ENCODE results near the gene ZNF212. TPM values are rescaled to one million over a fixed set of nuclear protein-coding genes. Genes with fewer than 3 reads are reported as not detected.

The ZNF212 gene
- total RNA-seq: 3.0 and 5.4 TPM in 2 replicates

DNA sequence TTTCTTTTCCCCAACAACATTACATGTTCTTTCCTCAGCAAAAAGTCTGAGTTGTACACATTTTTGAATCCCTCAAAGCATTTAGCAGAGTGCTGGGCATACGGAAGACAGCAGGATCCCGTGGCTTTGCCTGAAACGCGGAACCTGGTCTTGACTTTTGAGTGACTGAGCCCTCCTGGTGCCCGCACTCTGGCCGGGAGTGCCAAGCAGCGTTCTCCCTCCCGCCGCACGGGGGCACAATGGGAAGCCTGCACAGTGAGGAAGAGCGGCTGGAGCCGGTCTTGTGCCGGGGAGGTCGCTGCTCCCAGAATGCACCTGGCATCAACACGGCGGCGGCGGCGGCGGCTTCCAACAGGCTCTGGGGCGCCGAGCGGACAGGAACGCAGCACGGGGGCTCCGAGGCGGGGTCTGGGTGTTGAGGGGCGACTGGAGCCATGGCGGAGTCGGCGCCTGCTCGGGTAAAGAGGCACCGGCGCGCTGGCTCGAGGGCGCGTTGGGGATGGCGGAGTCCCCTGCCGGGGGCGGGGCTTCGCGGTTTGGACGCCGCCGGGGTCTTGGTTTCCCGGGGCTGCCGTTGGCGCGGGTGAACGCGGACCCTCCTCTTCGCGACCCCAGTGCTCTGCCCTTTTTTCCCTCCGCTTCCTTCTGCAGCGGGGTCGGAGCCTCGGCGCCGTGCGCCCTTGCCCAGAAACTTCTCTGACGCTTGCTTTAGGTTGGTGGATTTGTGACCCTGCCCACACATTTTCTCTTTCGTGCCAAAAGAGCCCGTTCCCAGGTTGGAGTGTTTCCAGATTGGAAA lies at the start of gene ZNF212:
TSS of gene ZNF212 (plus strand) at position 307 of the 799 bp plus-strand sequence. CDS start at position 435, 128 bp downstream.

DNA sequence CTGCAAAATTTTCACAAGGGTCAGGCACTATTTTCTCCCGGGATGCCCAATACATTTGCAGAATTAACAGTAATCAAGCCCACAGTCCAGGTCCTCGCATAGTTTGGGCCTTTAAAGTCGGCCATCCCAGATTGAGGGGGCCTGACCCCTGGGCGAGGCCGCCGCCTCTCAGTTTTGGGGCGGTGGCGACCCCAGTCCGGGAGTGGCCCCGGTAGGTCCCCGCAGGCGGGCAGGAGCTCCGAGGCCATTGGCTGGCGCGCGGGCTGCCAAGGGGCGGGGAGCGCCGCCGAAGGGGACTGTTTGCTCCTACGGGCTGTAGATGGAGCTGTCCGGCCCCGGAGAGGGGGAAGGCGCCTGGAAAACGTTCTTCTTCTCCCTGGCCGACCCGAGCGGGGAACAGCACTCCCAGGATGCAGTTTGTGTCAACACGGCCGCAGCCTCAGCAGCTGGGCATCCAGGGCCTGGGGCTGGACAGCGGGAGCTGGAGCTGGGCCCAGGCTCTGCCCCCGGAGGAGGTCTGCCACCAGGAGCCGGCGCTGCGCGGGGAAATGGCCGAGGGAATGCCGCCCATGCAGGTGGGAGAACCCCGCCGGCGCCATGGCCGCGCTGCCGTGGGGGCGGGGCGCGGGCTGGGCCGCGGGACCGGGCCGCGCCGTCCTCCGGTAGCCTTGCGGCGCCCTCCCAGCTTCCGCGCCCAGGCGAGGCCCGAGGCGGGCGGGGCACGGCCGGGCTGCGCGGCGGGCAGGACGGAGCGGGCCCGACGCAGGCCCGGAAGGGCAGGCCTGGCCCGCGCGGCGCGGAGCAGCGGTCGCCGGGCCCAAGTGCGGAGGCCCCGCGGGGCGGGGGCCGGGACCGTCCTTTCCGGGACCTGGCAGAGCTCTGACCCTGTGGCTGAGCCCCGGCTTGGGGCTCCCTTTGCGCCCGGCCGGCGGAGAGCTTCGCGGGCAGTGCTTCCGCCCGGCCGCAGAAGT lies 44.0 kb upstream of the ZNF212 start, which contains the start of gene ZNF282:
TSS of gene ZNF282 (plus strand) at position 367 of the 971 bp plus-strand sequence. CDS start at position 411, 44 bp downstream.

DNA sequence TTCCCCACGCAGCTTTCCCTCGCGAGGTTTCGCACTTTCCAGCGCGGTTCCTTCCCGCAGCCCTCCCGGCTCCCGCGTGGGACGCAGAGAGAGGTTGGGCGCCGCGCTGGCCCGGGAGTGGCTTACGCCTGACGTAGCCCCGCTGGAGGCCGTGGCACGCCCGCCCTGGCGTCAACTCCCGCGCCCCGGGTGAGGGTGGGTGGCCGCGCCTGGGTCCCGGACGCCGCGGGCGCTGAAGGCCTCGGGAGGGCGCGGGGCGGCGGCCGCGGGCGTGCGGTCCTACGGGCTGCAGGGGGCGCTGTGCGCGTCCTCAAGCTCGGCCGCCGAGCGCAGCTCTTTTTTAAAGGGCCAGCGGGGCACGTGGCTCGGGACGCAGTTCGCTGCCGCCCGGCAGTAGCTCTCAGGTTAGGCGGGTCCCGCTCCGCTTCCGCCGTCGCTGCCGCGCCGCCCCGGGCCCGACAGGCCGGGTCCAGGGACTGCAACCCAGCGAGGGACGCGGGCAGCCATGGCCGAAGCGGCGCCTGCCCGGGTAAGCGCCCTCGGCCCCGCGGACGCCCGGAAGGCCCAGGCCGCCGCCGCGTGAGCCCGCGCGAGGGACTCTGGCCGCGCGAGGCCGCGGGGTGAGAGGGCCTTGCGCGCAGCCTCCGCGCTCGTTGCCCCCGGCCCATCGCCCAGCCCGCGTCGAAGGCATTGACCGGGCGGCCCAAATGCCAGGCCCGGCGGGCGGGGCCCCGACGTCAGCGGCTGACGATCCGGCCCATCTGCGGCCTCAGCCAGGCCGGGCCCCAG lies 22.6 kb downstream of the ZNF212 start, which contains the start of gene ZNF783:
TSS of gene ZNF783 (plus strand) at position 368 of the 789 bp plus-strand sequence. CDS start at position 506, 138 bp downstream.

Other genes starting within 250 kb of the ZNF212 start
- 112 and 170 TPM in 2 replicates for gene PDIA4, start 211.1 kb upstream of the ZNF212 start, total RNA-seq
- gene ZNF786, start 148.9 kb upstream of the ZNF212 start, total RNA-seq: 3.5 and 4.1 TPM in 2 replicates
- 2.3 and 2.7 TPM in 2 replicates for gene ZNF425, start 113.3 kb upstream of the ZNF212 start, total RNA-seq
- gene ZNF398, start 92.2 kb upstream of the ZNF212 start, total RNA-seq: 11.6 and 13.7 TPM in 2 replicates
- gene ZNF282, start 44.1 kb upstream of the ZNF212 start, total RNA-seq: 17.2 and 19.1 TPM in 2 replicates
- gene ZNF783, start 22.5 kb downstream of the ZNF212 start, total RNA-seq: 5.5 and 10.6 TPM in 2 replicates
- 12.8 and 14.0 TPM in 2 replicates for gene ZNF777, start 221.4 kb downstream of the ZNF212 start, total RNA-seq